Trophoblast cell (in vitro differentiated cells and primary cell): Measurements from ENCODE around the gene FANCC.
A peak's percentile ranks its signal among the peaks of the same experiment; 100 is the strongest.
"Not testable (repeated sequence)": the region's sequence is repeated elsewhere in the genome, so short reads cannot be mapped to it uniquely, and the experiment has no call there.

Experiments used
- DNase-seq, 2 donors: peaks; one replicate each; pipeline ENCODE4 v3.0.0-alpha.2; 2016
- H2AFZ ChIP-seq: 2 replicates; pipeline ENCODE4 v1.6.1; 2013; ENCODE audit warnings: low read length, moderate library complexity, mild to moderate bottlenecking; ENCODE audit not compliant: insufficient read depth, poor library complexity
- H2AK5ac ChIP-seq: 2 replicates; pipeline ENCODE4 v1.6.1; 2013; ENCODE audit warnings: mild to moderate bottlenecking, low read length
- H2BK120ac ChIP-seq: 2 replicates; pipeline ENCODE4 v1.6.1; 2013; ENCODE audit warnings: low read length, mild to moderate bottlenecking, moderate library complexity; ENCODE audit not compliant: insufficient read depth, poor library complexity
- H2BK12ac ChIP-seq: 2 replicates; pipeline ENCODE4 v1.6.1; 2013; ENCODE audit warnings: mild to moderate bottlenecking, low read length, moderate library complexity
- H2BK5ac ChIP-seq: 2 replicates; pipeline ENCODE4 v1.6.1; 2013; ENCODE audit warnings: low read length, low read depth, moderate library complexity, mild to moderate bottlenecking; ENCODE audit not compliant: poor library complexity
- H3K14ac ChIP-seq: 2 replicates; pipeline ENCODE4 v1.6.1; 2013; ENCODE audit warnings: mild to moderate bottlenecking, low read length
- H3K18ac ChIP-seq: 2 replicates; pipeline ENCODE4 v1.6.1; 2013; ENCODE audit warnings: mild to moderate bottlenecking, low read length
- H3K23ac ChIP-seq: 2 replicates; pipeline ENCODE4 v1.6.1; 2013; ENCODE audit warnings: low read length
- H3K27ac ChIP-seq: 2 replicates; pipeline ENCODE4 v1.5.1; 2013; ENCODE audit warnings: low read depth, mild to moderate bottlenecking, inconsistent platforms, low read length, moderate library complexity
- H3K27me3 ChIP-seq: 2 replicates; pipeline ENCODE4 v1.6.1; 2013; ENCODE audit warnings: inconsistent platforms, mild to moderate bottlenecking, low read length, moderate library complexity; ENCODE audit not compliant: insufficient read depth
- H3K36me3 ChIP-seq, 2 experiments: 1 replicate in 1 of 2; 2 replicates in 1 of 2; pipeline ENCODE4 v1.6.1; 2013; ENCODE audit warnings: low read length in 2 of 2, mild to moderate bottlenecking in 2 of 2, moderate library complexity in 1 of 2; ENCODE audit not compliant: insufficient read depth in 2 of 2, control insufficient read depth in 1 of 2
- H3K4ac ChIP-seq: 2 replicates; pipeline ENCODE4 v1.6.1; 2013; ENCODE audit warnings: low read depth, mild to moderate bottlenecking, low read length, moderate library complexity
- H3K4me1 ChIP-seq, 2 experiments: 1 replicate in 1 of 2; 2 replicates in 1 of 2; pipeline ENCODE4 v1.6.1; 2013; ENCODE audit warnings: low read length in 2 of 2, mild to moderate bottlenecking in 2 of 2, moderate library complexity in 1 of 2; ENCODE audit not compliant: insufficient read depth in 2 of 2, control insufficient read depth in 1 of 2
- H3K4me2 ChIP-seq: 2 replicates; pipeline ENCODE4 v1.6.1; 2013; ENCODE audit warnings: inconsistent platforms, mild to moderate bottlenecking, low read length, moderate library complexity
- H3K4me3 ChIP-seq: 2 replicates; pipeline ENCODE4 v1.5.1; 2013; ENCODE audit warnings: mild to moderate bottlenecking, low read depth, low read length, inconsistent platforms
- H3K79me1 ChIP-seq: one replicate; pipeline ENCODE4 v1.6.1; 2013; ENCODE audit warnings: low read length
- H3K79me2 ChIP-seq: 2 replicates; pipeline ENCODE4 v1.6.1; 2013; ENCODE audit warnings: low read length, mild to moderate bottlenecking; ENCODE audit not compliant: control insufficient read depth, insufficient read depth, poor library complexity
- H3K9ac ChIP-seq: 2 replicates; pipeline ENCODE4 v1.6.1; 2013; ENCODE audit warnings: mild to moderate bottlenecking, low read length
- H3K9me3 ChIP-seq: 2 replicates; pipeline ENCODE4 v1.6.1; 2013; ENCODE audit warnings: low read depth, mild to moderate bottlenecking, control low read depth, inconsistent platforms, low read length; ENCODE audit not compliant: insufficient read depth
- H4K12ac ChIP-seq: 2 replicates; pipeline ENCODE4 v1.6.1; 2013; ENCODE audit warnings: low read depth, mild to moderate bottlenecking, low read length, moderate library complexity
- H4K8ac ChIP-seq: 2 replicates; pipeline ENCODE4 v1.6.1; 2013; ENCODE audit warnings: low read depth, mild to moderate bottlenecking, low read length, moderate library complexity
- H4K91ac ChIP-seq: one replicate; pipeline ENCODE4 v1.6.1; 2013; ENCODE audit warnings: low read depth, mild to moderate bottlenecking, low read length, moderate library complexity
- WGBS: extraction: QIAGEN DNeasy Blood & Tissue Kit; methylation state at CpG from one replicate; pipeline ENCODE4 v1.1.7; 2013; ENCODE audit warnings: missing lambda C conversion rate; ENCODE audit not compliant: insufficient read length, insufficient coverage; ENCODE audit errors: extremely low coverage; 5-methylcytosine and 5-hydroxymethylcytosine counted together

The FANCC gene

GRCh38 chr9:95272830-95273229 is 44.7 kb downstream of the FANCC start:
- Histone ChIP-seq H3K9ac (no peak overlapping the region), H3K14ac (no peak overlapping the region), H3K79me2 (no peaks in the 10 kb centered on the region), H3K36me3 (no peaks in the 10 kb centered on the region), H3K4me3 (no peak overlapping the region), H4K12ac (no peak overlapping the region), H2AK5ac (no peak overlapping the region), H3K27ac (no peak overlapping the region), H2BK5ac (no peak overlapping the region), H2AFZ (no peak overlapping the region), H3K4ac (no peak overlapping the region), H3K18ac (no peak overlapping the region), H3K23ac (no peak overlapping the region), H2BK120ac (no peak overlapping the region), H2BK12ac (no peak overlapping the region), H4K91ac (no peak overlapping the region), H3K4me1 (peaks cover 0 to 4% of the 10 kb centered on the region in 2 experiments), H3K27me3 (no peaks in the 10 kb centered on the region), H3K4me2 (no peak overlapping the region), H3K79me1 (no peaks in the 10 kb centered on the region), H3K9me3 (no peaks in the 10 kb centered on the region), H4K8ac (no peak overlapping the region)
- no peak for DNase-seq
- no CpG with 5 or more reads among the region's 8 CpGs for WGBS

DNA sequence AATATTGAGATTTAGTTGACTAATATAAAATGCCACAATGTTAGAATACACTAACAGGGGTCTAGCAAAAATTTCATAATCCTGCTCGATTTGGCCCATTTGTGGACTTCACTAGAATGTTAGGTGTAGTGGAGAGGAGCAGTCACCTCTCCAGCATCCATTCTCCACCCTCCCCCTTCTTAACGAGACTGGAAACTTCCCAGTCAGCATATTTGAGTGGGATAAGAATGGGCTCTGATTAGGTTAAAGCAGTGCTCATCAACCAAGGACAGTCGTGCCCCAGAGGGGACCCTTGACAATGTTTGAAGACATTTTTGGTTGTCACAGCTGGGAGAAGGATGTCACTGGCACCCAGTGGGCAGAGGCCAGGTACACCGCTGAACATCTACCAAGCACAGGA is 46.7 kb downstream of the FANCC start:
- DNase-seq, result no peak
- no CpG with 5 or more reads among the region's 4 CpGs for WGBS
- no peak overlapping the region for H2AFZ ChIP-seq

DNA sequence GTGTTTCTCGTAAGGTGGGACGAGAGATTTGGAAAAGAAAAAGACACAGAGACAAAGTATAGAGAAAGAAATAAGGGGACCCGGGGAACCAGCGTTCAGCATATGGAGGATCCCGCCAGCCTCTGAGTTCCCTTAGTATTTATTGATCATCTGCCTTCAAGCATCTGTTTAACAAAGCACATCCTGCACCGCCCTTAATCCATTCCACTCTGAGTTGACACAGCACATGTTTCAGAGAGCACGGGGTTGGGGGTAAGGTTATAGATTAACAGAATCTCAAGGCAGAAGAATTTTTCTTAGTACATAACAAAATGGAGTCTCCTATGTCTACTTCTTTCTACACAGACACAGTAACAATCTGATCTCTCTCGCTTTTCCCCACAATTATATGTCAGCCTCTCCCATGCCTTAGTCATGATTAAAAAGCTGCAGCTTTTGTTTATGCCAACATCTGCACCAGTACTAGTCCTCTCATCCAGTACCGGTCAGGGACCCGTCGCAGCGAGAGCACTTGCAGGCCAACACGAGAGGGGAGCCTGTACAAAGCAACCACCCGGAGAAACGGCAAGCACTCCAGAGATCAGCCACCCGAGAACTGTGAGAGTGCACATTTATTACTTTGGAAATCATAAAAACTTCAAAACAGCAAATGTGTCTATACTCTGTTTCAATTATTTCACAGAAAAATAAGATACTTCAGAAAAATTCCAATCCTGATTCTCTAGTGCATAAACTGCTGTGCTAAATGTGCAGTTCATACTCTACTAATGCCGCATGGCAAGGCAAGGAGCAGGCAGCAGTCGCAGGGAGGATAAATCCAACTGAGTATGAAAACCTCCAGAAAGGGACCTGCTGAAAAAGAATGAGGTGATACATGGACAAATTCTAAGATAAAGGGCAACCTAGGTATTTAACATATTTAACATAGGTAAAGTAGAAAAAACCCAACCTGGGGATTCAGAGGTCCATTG is 47.4 kb downstream of the FANCC start:
- not testable (repeated sequence) for H2BK5ac ChIP-seq, H3K27me3 ChIP-seq, H3K4ac ChIP-seq, H2BK120ac ChIP-seq, H3K4me1 ChIP-seq, H4K8ac ChIP-seq, H2AFZ ChIP-seq, H3K79me1 ChIP-seq, H3K79me2 ChIP-seq, H3K36me3 ChIP-seq, H2AK5ac ChIP-seq, H3K9ac ChIP-seq, H3K18ac ChIP-seq, H2BK12ac ChIP-seq, H3K9me3 ChIP-seq, DNase-seq, H3K23ac ChIP-seq, H3K27ac ChIP-seq, H3K4me2 ChIP-seq, H3K14ac ChIP-seq, H3K4me3 ChIP-seq, H4K12ac ChIP-seq
- no CpG with 5 or more reads among the region's 18 CpGs for WGBS
- H4K91ac ChIP-seq, result peak overlapping the region; percentile 18

More for the DNA sequence above, 46.7 kb downstream of the FANCC start:
- no peak overlapping the region for H3K4me3 ChIP-seq
- no peak overlapping the region for H2BK12ac ChIP-seq
- H2BK120ac ChIP-seq, result no peak overlapping the region
- no peaks in the 10 kb centered on the region for H3K79me2 ChIP-seq
- no peak overlapping the region for H3K4ac ChIP-seq
- H4K12ac ChIP-seq, result no peak overlapping the region
- no peak overlapping the region for H3K18ac ChIP-seq
- no peaks in the 10 kb centered on the region for H3K36me3 ChIP-seq
- peaks cover 0 to 5% of the 10 kb centered on the region in 2 experiments for H3K4me1 ChIP-seq
- no peaks in the 10 kb centered on the region for H3K9me3 ChIP-seq
- no peak overlapping the region for H3K4me2 ChIP-seq
- H3K79me1 ChIP-seq, result no peaks in the 10 kb centered on the region
- H2BK5ac ChIP-seq, result no peak overlapping the region
- no peaks in the 10 kb centered on the region for H3K27me3 ChIP-seq
- H4K8ac ChIP-seq, result no peak overlapping the region
- H4K91ac ChIP-seq, result no peak overlapping the region
- H3K23ac ChIP-seq, result no peak overlapping the region
- H3K27ac ChIP-seq, result no peak overlapping the region
- no peak overlapping the region for H3K9ac ChIP-seq
- H3K14ac ChIP-seq, result no peak overlapping the region
- H2AK5ac ChIP-seq, result no peak overlapping the region

DNA sequence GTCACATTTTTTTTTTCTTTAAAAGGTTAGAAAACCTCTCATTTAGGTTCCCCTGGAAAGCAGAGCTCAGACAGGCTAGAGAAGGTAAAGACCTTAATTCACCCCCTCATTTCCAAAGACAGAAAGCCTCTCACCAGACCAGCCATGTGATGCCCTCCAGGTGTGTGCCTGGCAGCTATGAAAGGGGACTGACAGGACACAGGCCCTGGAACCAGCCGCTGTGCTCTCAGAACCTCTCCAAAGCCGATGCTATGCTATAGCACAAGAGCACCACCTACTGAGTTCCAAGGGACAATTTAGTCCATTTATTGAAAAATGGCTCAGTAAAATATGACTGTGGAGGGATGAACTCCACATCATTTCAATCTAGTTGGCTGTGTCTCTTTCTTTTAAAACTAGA is 48.8 kb downstream of the FANCC start:
- H3K14ac ChIP-seq, result no peak overlapping the region
- H2AFZ ChIP-seq, result no peak overlapping the region
- peaks cover 0 to 5% of the 10 kb centered on the region in 2 experiments for H3K4me1 ChIP-seq
- no CpG with 5 or more reads among the region's 2 CpGs for WGBS
- no peak overlapping the region for H2AK5ac ChIP-seq
- no peaks in the 10 kb centered on the region for H3K79me2 ChIP-seq
- H3K36me3 ChIP-seq, result no peaks in the 10 kb centered on the region
- no peak overlapping the region for H3K23ac ChIP-seq
- H2BK120ac ChIP-seq, result no peak overlapping the region
- no peak overlapping the region for H3K9ac ChIP-seq
- H3K79me1 ChIP-seq, result no peaks in the 10 kb centered on the region
- H2BK12ac ChIP-seq, result no peak overlapping the region
- DNase-seq, result peak; percentile 2 to 3
- no peak overlapping the region for H4K91ac ChIP-seq
- no peak overlapping the region for H2BK5ac ChIP-seq
- no peaks in the 10 kb centered on the region for H3K27me3 ChIP-seq
- no peak overlapping the region for H3K4me3 ChIP-seq
- H3K9me3 ChIP-seq, result no peaks in the 10 kb centered on the region
- H3K27ac ChIP-seq, result no peak overlapping the region
- no peak overlapping the region for H3K18ac ChIP-seq
- no peak overlapping the region for H4K12ac ChIP-seq
- H3K4me2 ChIP-seq, result no peak overlapping the region
- no peak overlapping the region for H4K8ac ChIP-seq
- H3K4ac ChIP-seq, result no peak overlapping the region
